Ectodermal cell (in vitro differentiated cells): ENCODE measurements around the gene CDX1.
A peak's percentile ranks its signal among the peaks of the same experiment; 100 is the strongest.

Source experiments
- H3K27ac ChIP-seq: 2 replicates; pipeline ENCODE4 v1.7.0; 2013; ENCODE audit warnings: mild to moderate bottlenecking, low read depth, low read length; ENCODE audit not compliant: insufficient read depth, poor library complexity, severe bottlenecking
- H3K27me3 ChIP-seq: 2 replicates; pipeline ENCODE4 v1.7.0; 2013; ENCODE audit warnings: mild to moderate bottlenecking, low read length; ENCODE audit not compliant: insufficient read depth, control insufficient read depth, poor library complexity, severe bottlenecking
- H3K36me3 ChIP-seq: one replicate; pipeline ENCODE4 v1.7.0; 2013; ENCODE audit warnings: low read length; ENCODE audit not compliant: control insufficient read depth, insufficient read depth
- H3K4me1 ChIP-seq: one replicate; pipeline ENCODE4 v1.7.0; 2013; ENCODE audit warnings: low read length; ENCODE audit not compliant: control insufficient read depth, insufficient read depth
- H3K4me3 ChIP-seq: 2 replicates; pipeline ENCODE4 v1.7.0; 2013; ENCODE audit warnings: low read depth, low read length, control low read depth; ENCODE audit not compliant: insufficient read depth
- H3K9me3 ChIP-seq: 2 replicates; pipeline ENCODE4 v1.7.0; 2013; ENCODE audit warnings: mild to moderate bottlenecking, low read length, moderate library complexity; ENCODE audit not compliant: control insufficient read depth
- WGBS, 2 experiments: methylation state at CpG; one replicate each; pipeline ENCODE4 v1.1.7; 2013; ENCODE audit warnings: missing lambda C conversion rate in 2 of 2; 5-methylcytosine and 5-hydroxymethylcytosine counted together

The CDX1 gene

DNA sequence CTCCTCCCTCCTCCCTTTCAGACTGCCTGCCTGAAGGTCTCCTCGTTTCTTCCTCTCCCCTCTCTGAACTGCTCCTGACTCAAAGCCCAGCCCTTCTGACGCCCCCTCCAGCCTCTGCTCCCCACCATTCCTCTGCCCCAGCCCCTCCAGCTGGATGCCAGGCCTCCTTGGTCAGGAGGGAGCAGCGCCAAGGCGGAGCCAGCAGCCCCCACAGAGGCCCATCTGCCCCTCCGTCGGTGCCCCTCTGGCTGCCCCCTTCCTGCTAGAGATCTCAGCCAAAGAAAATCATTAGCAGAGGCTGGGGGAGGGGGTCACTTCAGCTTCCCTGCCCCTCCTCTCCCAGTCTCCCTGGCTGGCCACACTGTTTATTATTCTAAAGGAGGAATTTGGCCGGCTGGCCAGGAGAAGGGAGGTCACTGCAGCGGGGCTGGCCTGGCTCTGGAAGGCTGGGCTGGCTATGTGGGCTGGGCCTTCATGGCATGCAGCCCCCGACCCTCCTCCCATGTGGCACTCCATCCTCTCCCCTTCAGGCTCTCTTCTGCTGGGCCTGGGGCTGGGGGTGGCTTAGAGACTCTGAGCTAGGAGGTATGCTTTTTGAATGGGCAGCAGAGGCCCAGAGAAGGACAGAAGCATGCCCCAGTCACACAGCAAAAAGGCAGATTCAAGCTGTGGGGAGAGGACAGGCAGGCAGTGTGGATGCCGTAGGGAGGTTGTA is 27.9 kb upstream of the CDX1 start:
- H3K9me3 ChIP-seq: no peaks in the 10 kb centered on the region
- H3K27me3 ChIP-seq: no peaks in the 10 kb centered on the region
- no peaks in the 10 kb centered on the region for H3K36me3 ChIP-seq
- H3K4me1 ChIP-seq: peaks cover 67% of the 10 kb centered on the region
- H3K4me3 ChIP-seq: no peak overlapping the region
- H3K27ac ChIP-seq: peak overlapping the region; percentile 45
- whole genome bisulfite sequencing, 2 experiments: 17 to 21% methylated on average over 10 of the region's 10 CpGs

DNA sequence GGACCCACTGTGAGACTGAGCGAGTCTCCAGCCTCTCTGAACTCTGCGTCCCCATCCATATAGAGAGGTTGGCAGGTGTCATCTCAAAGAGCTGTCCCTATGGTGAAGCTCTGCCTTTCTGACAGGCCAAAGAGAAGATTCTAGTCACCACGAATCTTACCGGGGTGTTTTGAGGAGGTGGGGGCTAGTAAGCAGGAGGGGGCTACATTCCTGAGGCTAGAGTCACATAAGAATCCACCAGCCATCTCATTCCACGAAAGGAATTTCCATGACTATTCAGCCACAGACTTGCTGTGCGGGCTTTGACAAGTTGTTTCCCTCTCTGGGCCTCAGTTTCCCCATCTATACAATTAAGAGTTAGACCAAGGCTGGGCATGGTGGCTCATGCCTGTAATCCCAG is 27.2 kb upstream of the CDX1 start:
- WGBS, 2 experiments: 64 to 73% methylated on average over 6 of the region's 6 CpGs
- peak overlapping the region; percentile 22 for H3K27ac ChIP-seq
- peaks cover 74% of the 10 kb centered on the region for H3K4me1 ChIP-seq
- no peaks in the 10 kb centered on the region for H3K36me3 ChIP-seq
- no peaks in the 10 kb centered on the region for H3K9me3 ChIP-seq
- H3K4me3 ChIP-seq: no peak overlapping the region
- H3K27me3 ChIP-seq: no peaks in the 10 kb centered on the region

DNA sequence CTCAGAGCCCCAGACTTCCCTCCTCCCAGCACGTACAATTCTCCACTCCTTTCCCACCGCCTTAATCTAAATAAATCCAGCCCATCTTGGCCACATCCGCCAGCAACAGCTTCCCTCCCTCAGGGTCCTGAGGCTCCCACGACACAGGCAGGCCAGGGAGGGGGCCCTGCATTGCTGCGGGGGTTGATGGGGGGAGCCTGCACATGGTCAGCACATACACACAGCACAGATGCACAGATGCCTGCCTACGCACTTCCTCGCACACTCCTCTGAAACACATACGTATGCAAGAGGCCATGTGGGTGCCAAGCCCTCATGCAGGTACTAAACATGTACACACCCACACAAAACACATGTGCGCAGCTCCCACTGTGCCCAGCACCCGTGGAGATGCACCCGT is 25.7 kb upstream of the CDX1 start:
- Histone ChIP-seq H3K9me3 (no peaks in the 10 kb centered on the region), H3K4me1 (peaks cover 77% of the 10 kb centered on the region), H3K4me3 (no peak overlapping the region), H3K27ac (no peak overlapping the region), H3K36me3 (no peaks in the 10 kb centered on the region), H3K27me3 (no peaks in the 10 kb centered on the region)
- WGBS, 2 experiments: 89% methylated on average over 11 of the region's 11 CpGs

DNA sequence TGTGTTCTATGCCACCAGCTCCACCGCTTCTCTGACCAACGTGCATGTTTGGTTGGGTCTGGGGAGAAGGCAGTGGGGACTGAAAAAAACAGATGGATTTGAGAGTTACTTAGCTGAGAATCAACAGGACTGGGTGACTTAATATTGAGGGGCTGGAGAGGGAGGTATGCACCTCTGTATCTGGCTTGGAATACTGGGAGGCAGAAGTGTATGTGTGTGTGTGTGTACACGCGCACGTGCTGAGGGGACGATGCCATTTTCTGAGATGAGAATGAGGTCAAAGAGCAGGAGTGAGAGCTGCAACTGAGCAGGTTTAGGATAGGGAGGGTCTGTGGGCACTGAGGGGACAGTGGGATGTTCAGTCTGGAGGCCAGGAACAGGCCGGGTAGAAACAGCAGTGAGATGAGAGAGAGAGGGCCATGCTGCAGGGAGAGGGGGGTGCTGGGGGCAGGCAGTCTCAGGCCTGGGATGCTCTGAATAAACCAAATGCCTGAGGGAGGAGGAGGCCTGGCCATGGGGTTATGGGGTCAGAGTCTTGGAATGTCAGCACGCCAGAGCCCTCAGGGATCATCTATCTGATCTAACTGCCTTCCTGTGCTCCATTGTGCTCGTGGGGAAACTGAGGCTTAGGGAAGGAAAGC is 24.9 kb upstream of the CDX1 start:
- H3K36me3 ChIP-seq: no peaks in the 10 kb centered on the region
- peaks cover 71% of the 10 kb centered on the region for H3K4me1 ChIP-seq
- H3K27ac ChIP-seq: peak overlapping the region; percentile 60
- no peaks in the 10 kb centered on the region for H3K27me3 ChIP-seq
- no peaks in the 10 kb centered on the region for H3K9me3 ChIP-seq
- H3K4me3 ChIP-seq: no peak overlapping the region
- 70 to 73% methylated on average over 9 of the region's 9 CpGs for WGBS, 2 experiments

DNA sequence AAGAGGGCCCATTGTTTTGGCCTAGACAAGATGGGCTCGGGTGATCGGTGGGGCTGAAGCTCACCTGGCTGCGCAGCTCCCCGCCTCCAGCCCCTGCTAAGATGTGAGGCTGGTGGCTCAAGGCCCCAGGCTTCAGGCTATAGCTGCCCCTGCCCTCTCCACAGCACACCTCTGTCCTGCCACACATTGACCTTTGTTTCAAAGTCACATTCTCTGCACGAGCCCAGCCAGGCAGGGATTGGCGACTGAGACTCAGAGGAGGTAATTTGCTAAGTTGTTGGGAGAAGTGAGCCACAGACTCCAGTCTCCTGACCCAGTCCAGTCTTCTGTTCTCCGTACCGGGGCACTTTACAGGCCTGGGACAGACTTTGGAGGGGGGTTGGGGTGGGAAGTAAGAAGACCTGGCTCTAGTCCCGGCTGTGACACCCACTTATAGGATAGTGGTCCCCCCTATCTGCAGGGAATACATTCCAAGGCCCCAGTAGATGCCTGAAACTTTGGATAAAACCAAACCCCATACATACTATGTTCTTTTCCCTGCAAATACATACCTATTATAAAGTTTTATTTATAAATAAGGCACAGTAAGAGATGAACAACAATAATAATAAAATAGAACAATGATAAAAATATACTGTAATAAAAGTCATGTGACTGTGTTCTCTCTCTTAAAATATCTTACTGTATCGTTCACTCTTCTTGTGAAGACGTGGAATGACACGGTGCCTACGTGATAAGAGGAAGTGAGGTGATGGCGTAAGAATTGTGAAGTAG is 24.2 kb upstream of the CDX1 start:
- H3K9me3 ChIP-seq: no peaks in the 10 kb centered on the region

DNA sequence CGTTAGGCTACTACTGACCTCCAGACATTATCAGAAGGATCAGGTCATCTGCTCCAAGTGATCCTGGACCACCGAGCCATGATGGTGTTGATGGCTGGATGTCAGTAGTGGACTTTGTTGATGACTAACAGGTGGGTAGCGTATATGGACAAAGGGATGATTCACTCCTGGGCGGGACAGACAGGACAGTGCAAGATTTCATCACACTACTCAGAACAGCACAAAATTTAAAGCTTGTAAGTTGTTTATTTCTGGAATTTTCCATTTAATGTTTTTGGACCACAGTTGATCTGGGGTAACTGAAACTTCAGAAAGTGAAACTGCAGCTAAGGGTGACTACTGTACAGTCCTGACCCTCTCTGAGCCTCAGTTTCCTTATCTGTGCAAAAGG is 23.6 kb upstream of the CDX1 start:
- no peaks in the 10 kb centered on the region for H3K27me3 ChIP-seq
- no peaks in the 10 kb centered on the region for H3K9me3 ChIP-seq
- WGBS, 2 experiments: 98 to 99% methylated on average over 4 of the region's 4 CpGs
- no peak overlapping the region for H3K27ac ChIP-seq
- H3K4me3 ChIP-seq: no peak overlapping the region
- H3K4me1 ChIP-seq: peaks cover 66% of the 10 kb centered on the region
- no peaks in the 10 kb centered on the region for H3K36me3 ChIP-seq

More for the DNA sequence above, 24.2 kb upstream of the CDX1 start:
- WGBS, 2 experiments: 84 to 87% methylated on average over 14 of the region's 14 CpGs
- Histone ChIP-seq H3K4me3 (no peak overlapping the region), H3K4me1 (peaks cover 71% of the 10 kb centered on the region), H3K27me3 (no peaks in the 10 kb centered on the region), H3K27ac (peak overlapping the region; percentile 38), H3K36me3 (no peaks in the 10 kb centered on the region)

DNA sequence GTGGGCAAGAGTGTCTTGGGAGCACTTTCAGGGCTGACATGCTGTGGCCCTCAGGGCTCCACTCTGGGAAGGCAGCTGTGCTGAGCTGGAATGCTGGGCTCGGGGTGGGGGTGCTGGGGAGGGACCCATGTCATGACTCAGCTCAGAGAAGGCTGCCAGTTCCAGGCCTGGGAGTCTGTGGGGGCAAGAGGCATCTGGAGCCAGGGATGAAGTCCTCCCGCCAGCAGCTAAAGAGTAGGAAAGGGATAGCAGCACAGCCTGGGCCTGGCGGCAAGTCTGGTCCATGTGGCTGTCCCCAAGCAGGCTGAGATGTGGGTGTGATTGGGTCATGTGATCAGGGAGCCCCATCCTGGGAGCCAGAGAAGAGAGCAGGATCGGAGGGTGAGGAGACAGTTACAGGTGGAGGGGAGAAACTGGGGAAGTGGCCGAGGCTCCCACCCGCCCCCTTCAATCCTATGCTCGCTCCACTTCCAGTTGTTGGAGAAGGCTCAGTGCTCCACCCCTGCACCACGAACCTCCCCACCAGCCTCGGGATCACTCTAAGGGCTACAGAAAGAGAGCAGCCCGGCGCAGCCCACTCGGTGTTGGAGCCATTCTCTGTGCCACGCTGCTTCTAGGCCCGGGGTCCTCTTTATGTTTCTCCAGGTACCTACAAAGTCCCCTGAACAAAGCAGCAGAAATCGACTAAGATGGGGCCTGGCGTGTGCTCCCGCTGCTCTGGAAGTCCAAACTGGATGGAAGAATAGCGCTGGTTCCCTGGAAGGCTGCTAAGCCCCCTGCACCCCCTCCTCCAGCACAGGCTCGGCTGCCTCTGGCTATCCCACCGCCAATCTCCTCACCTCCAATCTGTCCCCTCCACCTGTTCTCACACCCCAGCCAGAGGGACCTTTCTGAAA is 23.0 kb upstream of the CDX1 start:
- H3K27ac ChIP-seq: no peak overlapping the region
- WGBS, 2 experiments: 75 to 77% methylated on average over 20 of the region's 20 CpGs
- peaks cover 59% of the 10 kb centered on the region for H3K4me1 ChIP-seq

DNA sequence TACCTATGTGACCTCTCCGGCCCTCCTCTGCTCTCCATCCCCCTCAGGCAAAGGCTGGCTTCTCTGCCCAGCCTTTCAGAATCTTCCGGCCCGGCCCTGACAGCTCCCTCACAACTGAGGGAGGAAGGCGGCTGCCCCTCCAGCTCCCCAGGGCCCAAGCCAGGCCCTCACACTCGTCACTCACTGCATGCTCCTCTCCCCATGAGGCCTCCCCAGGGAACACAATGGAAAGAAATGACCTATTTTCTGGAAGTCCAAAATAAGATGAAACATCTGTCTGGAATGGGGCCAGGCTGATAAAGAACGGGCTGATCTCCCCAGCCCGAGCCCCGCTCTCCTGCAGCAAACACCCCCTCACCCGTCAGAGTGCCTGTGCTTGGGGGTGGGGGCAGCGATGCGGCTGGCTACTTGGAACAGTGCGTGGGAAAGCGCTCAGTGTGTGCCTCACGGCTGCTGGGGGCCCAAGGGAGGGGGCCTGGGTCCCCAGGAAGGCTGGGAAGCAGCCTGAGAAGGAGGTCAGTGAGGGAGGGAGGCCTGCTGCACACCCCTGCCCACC is 22.3 kb upstream of the CDX1 start:
- H3K27ac ChIP-seq: peak overlapping the region; percentile 44
- peaks cover 52% of the 10 kb centered on the region for H3K4me1 ChIP-seq
- H3K4me3 ChIP-seq: no peak overlapping the region
- 47 to 51% methylated on average over 14 of the region's 14 CpGs for WGBS, 2 experiments
- H3K9me3 ChIP-seq: no peaks in the 10 kb centered on the region
- no peaks in the 10 kb centered on the region for H3K27me3 ChIP-seq
- no peaks in the 10 kb centered on the region for H3K36me3 ChIP-seq

More for the DNA sequence above, 23.0 kb upstream of the CDX1 start:
- no peaks in the 10 kb centered on the region for H3K36me3 ChIP-seq
- H3K4me3 ChIP-seq: no peak overlapping the region
- no peaks in the 10 kb centered on the region for H3K9me3 ChIP-seq
- no peaks in the 10 kb centered on the region for H3K27me3 ChIP-seq

DNA sequence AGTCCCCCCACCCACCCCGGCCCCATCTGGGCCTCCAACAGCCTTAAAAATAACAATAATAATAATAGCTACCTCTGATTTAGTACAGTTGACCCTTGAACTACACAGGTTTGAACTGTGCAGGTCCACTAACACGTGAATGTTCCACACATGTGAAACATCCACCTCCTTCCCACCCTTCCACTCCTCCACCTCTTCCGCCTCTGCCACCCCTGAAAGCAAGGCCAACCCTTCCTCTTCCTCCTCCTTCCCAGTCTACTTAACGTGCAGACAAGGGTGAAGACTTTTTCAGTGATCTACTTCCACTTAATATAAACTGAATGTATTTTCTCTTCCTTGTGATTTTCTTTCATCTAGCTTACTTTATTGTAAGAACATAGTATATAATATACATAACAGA is 21.7 kb upstream of the CDX1 start:
- Histone ChIP-seq H3K27me3 (no peaks in the 10 kb centered on the region), H3K4me3 (no peak overlapping the region), H3K27ac (no peak overlapping the region), H3K4me1 (peaks cover 47% of the 10 kb centered on the region), H3K9me3 (no peaks in the 10 kb centered on the region), H3K36me3 (no peaks in the 10 kb centered on the region)
- WGBS, 2 experiments: 53 to 62% methylated on average over 4 of the region's 4 CpGs
